NCI-H1417 (cell line): Measurements from ENCODE around the gene CYP2W1.
A peak's percentile ranks its signal among the peaks of the same experiment; 100 is the strongest.
"Not testable (repeated sequence)": the region's sequence is repeated elsewhere in the genome, so short reads cannot be mapped to it uniquely, and the experiment has no call there.

Experiments
- DNase-seq, 3 experiments: peaks; one replicate each; lab custom pipeline; 2025; lab: John Stamatoyannopoulos, UW

CYP2W1 gene

DNA sequence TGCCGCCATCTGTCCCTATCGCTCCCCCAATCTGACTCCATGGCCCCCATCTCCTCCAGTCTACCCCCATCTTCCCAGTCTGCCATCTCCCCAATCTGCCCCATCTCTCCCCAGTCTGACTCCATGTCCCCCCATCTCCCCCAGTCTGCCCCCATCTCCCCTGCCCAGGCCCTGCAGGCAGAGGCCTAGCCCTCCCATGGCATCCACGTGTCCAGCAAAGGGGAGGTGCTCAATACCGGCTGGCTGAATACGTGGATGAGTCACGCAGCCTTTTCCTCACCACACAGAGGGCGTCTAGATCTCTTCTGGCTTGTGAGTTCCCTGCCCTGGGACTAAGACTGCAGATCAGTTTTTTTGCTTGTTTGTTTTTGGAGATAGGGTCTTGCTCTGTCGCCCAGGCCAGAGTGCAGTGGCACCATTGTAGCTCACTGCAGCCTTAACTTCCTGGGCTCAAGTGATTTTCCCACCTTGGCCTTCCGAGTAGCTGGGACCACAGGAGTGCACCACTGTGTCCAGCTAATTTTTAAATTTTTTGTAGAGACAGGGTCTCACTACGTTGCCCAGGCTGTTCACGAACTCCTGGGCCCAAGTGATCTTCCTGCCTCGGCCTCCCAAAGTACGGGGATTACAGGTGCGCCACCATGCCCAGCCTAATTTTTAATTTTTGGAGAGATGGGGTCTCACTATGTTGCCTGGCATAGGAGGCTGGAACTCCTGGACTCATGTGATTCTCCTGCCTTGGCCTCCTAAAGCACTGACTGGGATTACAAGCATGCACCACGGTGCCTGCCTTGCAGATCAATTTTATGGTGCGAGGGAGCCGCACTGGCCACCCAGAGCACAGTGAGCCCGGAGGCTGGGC lies 46.0 kb downstream of the CYP2W1 start:
- DNase-seq: peak; percentile 27 to 74 (median 55)

DNA sequence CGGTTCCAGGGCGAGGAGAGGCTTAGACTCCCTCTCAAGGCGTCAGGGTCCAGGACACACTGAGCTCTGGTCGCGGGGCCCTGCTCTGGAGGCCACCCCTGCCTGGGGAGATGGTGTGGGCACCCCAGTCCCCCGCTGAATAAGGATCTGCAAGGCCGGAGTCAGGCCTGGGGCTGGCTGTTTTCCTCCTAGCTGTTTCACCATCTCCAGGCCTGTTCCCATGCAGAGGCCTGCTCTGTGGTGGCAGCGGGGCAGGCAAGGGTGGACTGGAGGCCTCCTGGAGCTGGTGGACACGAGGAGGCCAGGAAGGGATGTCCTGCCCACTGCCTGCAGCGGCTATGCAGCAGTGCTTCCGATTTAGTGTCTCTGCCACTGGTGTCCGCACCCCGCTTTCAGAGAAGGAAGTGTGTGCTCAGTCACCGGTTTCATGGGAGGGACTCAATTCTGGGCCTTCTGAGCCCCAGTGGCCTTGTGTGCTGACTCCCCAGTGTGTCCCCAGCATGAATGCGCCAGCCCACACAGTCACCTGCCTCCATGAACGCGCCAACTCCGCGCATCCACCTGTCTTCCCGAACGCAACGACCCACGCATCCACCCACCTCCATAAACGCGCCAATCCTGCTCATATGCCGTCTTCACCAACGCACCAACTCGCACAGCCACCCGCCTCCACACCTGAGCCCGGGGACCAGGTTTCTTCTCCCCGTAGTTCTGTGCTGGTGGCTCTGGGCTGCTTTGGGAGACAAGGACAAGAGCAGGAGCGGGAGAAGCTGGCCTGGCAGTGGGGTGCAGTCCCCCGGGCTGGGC lies 46.9 kb downstream of the CYP2W1 start:
- peak in 1 of 3 experiments; percentile 10 for DNase-seq

DNA sequence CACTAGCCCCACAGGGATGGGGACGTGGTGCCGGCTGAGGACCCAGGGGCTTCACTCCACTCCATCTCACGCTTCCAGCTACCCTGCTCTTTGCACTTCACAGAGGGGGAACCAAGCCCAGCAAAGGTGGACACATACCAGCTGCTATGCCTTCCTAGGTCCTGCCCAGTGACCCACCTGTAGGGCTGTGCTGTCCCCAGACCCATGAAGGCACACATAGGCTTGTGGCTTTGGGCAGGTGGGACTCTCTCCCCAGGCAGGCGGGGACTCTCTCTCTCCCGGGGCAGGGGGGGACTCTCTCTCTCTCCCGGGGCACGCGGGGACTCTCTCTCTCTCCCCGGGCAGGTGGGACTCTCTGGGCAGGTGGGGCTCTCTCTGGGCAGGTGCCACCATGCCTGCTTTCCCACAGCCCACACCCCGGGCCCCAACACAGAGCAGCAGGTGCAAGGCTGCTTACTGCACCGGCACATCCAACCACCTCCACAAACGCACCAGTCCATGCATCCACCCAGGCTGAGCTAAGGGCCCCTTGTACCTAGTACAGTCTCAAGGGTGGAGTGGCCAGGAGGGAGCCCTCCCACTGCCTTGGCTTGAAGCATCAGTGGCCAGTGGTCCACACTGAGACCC lies 47.6 kb downstream of the CYP2W1 start:
- DNase-seq: peak; percentile 26 to 41 (median 27)

DNA sequence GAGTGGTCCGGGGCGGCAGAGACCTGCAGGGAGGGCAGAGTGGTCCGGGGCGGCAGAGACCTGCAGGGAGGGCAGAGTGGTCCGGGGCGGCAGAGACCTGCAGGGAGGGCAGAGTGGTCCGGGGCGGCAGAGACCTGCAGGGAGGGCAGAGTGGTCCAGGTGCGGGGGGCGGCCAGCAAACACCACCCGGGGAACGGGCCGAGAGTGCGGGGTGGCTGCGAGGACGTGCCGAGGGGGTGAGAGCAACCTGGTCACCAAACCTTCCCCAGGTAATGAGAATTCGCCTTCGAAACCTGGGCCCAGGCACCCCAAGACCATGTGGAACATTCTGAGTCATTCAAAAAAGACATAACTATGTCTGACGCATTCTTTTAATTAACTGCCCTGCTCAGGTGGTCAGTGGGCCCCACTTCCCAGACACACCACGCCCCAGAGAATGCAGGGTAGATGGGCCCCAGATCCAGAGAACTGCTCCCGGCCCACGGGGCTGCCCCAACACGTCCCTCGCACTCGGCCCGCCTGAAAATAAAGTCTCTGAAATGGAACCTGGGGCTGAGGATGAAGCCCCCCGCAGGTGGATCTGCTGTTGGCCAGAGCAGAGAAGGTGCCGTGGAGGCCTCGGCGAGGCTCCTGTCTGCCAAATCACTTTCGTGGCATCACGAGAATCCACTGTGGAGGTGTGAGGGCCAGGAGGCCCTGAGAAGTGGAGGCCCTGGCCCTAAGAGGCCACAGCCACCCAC lies 48.9 kb downstream of the CYP2W1 start:
- no peak for DNase-seq

DNA sequence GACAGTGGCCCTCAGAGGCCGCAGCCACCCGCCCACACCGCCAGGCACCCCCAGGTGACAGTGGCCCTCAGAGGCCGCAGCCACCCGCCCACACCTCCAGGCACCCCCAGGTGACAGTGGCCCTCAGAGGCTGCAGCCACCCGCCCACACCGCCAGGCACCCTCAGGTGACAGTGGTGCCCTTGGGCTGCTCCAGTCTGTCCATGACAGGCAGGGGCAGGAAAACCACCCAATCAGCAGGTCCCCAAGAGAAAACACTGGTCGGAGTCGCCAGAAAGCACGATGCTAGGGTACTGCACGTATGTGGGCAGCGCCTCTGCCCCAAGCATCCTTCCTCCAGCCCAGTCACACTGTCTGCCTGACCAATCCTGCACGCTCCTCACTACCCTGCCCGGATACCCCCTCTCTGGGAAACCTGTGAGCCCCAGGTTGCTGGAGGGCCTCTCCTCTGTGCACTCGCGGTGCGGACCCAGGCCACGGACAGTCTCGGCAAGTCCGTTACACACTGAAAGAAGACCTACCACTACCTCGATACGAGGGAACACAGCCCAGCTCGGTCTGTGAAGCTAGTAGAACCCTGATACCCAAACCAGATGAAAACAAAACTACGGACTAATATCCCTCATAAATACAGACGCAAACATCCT lies 49.7 kb downstream of the CYP2W1 start:
- no peak for DNase-seq

DNA sequence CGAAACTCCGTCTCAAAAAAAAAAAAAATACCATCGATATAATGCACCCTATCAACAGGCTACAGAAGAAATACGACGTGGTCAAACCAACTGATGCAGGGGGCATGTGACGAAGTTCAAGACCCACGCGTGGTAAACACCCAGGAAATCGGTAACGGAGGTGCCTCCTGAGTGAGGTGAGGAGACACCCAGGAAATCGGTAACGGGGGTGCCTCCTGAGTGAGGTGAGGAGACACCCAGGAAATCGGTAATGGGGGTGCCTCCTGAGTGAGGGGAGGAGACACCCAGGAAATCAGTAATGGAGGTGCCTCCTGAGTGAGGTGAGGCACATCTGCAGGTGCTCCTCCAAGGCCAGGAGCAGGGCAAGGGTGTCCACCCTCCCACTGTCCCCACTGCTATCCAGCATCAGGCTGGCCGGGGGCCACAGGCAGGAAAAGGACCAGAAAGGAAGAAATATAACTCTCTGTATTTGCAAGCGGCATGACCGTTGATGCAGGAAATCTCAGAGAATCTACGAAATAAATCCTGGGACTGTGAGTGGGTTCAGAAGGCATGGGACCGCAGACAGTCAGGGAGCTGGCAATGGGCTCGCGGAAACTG lies 50.7 kb downstream of the CYP2W1 start:
- DNase-seq: no peak

DNA sequence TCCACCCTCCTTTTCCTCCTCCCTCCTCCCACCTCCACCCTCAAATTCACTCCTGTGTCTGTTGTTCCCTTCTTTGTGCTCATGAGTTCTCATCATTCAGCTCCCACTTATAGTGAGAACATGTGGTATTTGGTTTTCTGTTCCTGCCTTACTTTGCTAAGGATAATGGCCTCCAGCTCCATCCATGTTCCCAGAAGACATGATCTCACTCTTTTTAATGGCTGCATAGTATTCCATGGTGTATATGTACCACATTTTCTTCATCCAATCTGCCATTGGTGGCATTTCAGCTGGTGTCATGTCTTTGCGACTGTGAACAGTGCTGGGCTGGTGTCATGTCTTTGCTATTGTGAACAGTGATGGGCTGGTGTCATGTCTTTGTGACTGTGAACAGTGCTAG lies 51.8 kb downstream of the CYP2W1 start:
- not testable (repeated sequence) for DNase-seq

DNA sequence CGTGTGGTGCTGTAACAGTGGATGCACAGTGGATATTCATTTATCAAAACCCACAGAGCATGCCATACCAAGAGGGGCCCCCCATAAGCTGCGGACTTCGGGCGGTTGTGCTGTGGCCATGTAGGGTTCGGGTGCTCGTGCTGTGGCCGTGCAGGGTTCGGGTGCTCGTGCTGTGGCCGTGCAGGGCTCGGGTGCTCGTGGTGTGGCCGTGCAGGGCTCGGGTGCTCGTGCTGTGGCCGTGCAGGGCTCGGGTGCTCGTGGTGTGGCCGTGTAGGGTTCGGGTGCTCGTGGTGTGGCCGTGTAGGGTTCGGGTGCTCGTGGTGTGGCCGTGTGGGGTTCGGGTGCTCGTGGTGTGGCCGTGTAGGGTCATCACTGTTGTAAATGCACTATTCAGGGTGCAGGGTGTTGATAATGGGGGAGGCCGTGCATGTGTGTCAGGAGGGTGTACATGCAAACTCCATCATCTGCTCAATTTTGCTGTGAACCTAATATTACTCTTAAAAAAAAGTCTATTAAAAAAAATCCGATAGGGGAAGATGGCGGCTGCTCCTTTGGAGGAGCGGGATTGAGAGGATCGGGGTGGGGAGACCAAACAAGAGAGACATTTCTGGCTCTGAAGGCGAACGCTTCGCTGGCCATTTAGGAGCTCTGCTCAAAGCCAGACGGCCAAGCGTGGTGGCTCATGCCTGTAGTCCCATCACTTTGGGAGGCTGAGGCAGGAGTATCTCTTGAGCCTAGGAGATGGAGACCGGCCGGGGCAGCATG lies 53.4 kb downstream of the CYP2W1 start:
- DNase-seq: not testable (repeated sequence)
